Calu3 (cell line): Measurements from ENCODE around the gene IKZF3. TPM values are rescaled to one million over a fixed set of nuclear protein-coding genes. Genes with fewer than 3 reads are reported as not detected.

Source experiments
- BruUV-seq: library from RNA; stranded (reverse); fragments of 400-500 nt; replicated peaks from 2 replicates; lab custom pipeline; 2021; lab: Mats Ljungman, UMichigan
- CTCF ChIA-PET: fragments of 300-600 bp; sonication (Branson Sonifier 250); formaldehyde crosslinking; loops from one replicate; lab custom pipeline; 2022; ENCODE audit warnings: antibody characterized with exemption; lab: Charles Lee
- DNase-seq: peaks from one replicate; pipeline ENCODE4 v3.0.0; 2022
- H3K27ac Mint-ChIP-seq: one replicate; pipeline ENCODE4 v1.8.0; 2022; ENCODE audit warnings: mixed read lengths; ENCODE audit not compliant: unreplicated experiment
- H3K27me3 Mint-ChIP-seq: one replicate; pipeline ENCODE4 v1.8.0; 2022; ENCODE audit warnings: mixed read lengths; ENCODE audit not compliant: unreplicated experiment
- H3K36me3 Mint-ChIP-seq: one replicate; pipeline ENCODE4 v1.8.0; 2022; ENCODE audit warnings: mild to moderate bottlenecking, moderate library complexity, mixed read lengths; ENCODE audit not compliant: insufficient read depth, unreplicated experiment
- H3K4me1 Mint-ChIP-seq: one replicate; pipeline ENCODE4 v1.8.0; 2022; ENCODE audit warnings: mild to moderate bottlenecking, low read depth, mixed read lengths; ENCODE audit not compliant: unreplicated experiment
- H3K4me3 Mint-ChIP-seq: one replicate; pipeline ENCODE4 v1.8.0; 2022; ENCODE audit warnings: mild to moderate bottlenecking, low read depth, moderate library complexity, mixed read lengths; ENCODE audit not compliant: unreplicated experiment
- H3K9me3 Mint-ChIP-seq: one replicate; pipeline ENCODE4 v1.8.0; 2022; ENCODE audit warnings: low read depth, mixed read lengths; ENCODE audit not compliant: unreplicated experiment
- intact Hi-C: fragments of 100-400 bp; cut with micrococcal nuclease; formaldehyde crosslinking; loops from one replicate; pipeline ENCODE4 v1.10.0; 2022; ENCODE audit not compliant: unreplicated experiment
- total RNA-seq: library from RNA; stranded (reverse); gene quantifications from 2 replicates; pipeline ENCODE4 v1.2.3, GENCODE V29; 2022
- TF ChIP-seq, protein P1 (sequence below): fragments of 200-600 bp; IDR thresholded peaks from one replicate; pipeline ENCODE4 v1.8.0; 2022; ENCODE audit warnings: antibody characterized with exemption; ENCODE audit not compliant: unreplicated experiment

Gene IKZF3
- total RNA-seq, 1 experiment from 2014 or later: 30.9 TPM

DNA sequence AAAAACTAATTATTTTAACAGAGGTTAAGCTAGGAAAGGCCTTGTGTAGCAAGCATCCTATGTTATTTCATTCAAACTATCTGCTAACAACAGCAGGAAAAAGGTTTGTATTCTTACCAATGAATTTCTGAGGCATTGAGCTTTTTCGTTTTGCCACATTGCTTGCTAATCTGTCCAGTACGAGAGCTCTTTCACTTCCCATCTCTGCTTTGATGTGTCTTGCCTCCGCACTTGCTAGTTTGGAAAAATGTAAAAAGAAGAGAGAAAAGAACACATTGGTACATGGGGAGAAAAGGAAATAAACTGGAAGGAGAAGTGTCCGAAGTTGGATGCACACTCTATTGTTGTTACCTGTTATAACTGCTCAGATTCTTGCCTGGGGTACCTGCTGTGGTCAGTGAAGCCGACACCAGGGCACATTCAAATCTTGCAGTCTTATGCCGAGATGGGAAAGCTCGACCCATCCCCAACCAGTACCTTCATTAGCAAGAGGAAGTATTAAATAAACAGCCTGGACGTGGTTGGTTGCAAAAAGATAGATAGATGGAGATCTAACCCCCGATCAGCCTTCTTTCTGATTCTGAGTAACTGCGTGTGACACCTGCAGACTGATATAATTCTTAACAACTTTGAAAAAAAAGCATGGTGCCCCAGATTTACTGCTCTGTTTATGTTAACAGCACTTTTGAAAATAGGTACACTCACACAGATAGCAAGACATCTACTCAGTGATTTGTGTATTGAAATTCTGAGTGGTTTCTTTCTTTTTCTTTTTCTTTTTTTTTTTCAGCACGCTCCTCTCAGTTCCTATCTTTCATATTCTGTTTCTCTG lies 86.4 kb downstream of the IKZF3 start:
- no TSS peak for BruUV-seq
- Mint-ChIP-seq H3K27me3 (no peaks in the 10 kb centered on the region), H3K9me3 (no peaks in the 10 kb centered on the region), H3K27ac (no peak overlapping the region), H3K36me3 (peaks cover 16% of the 10 kb centered on the region), H3K4me1 (peaks cover 48% of the 10 kb centered on the region), H3K4me3 (no peak overlapping the region)
- no peak for DNase-seq
- CTCF ChIA-PET: interaction anchor here (0.8 to 120.4 kb wide), 24 partner anchors 8 to 717 kb away, joined by 3 to 34714 read pairs (median 198); partner anchors contain the start of genes ERBB2, GRB7, GSDMA and GSDMB
- intact Hi-C loops: loop anchor here (10.0 kb wide), 1 partner anchor 1067 kb away; no protein-coding TSS in a partner anchor
- TF ChIP-seq, protein P1, sequence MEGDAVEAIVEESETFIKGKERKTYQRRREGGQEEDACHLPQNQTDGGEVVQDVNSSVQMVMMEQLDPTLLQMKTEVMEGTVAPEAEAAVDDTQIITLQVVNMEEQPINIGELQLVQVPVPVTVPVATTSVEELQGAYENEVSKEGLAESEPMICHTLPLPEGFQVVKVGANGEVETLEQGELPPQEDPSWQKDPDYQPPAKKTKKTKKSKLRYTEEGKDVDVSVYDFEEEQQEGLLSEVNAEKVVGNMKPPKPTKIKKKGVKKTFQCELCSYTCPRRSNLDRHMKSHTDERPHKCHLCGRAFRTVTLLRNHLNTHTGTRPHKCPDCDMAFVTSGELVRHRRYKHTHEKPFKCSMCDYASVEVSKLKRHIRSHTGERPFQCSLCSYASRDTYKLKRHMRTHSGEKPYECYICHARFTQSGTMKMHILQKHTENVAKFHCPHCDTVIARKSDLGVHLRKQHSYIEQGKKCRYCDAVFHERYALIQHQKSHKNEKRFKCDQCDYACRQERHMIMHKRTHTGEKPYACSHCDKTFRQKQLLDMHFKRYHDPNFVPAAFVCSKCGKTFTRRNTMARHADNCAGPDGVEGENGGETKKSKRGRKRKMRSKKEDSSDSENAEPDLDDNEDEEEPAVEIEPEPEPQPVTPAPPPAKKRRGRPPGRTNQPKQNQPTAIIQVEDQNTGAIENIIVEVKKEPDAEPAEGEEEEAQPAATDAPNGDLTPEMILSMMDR: no peak

DNA sequence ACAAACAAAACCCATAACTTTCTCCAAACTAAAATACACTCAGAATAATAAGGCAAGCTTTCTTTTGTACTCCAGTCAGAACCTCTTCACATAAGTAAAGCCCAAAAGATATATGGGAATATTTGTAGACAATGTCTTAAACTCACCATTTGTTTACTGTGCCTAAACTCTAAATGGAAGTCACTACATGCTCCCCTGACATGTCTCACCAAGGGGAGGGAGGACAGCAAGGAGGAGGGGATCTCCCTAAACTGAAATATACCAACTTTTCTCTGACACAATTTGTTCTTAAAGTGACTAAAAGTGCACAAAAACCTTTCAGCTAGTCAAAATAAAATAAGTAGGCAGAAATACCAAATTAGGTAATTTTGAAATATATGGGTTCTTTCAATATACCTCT lies 87.9 kb downstream of the IKZF3 start:
- intact Hi-C loops: loop anchor here (10.0 kb wide), 1 partner anchor 1069 kb away; no protein-coding TSS in a partner anchor
- TF ChIP-seq, protein P1: no peak
- peaks cover 48% of the 10 kb centered on the region for H3K4me1 Mint-ChIP-seq
- no peak for DNase-seq
- CTCF ChIA-PET: interaction anchor here (0.6 to 120.4 kb wide), 31 partner anchors 9 to 1599 kb away, joined by 3 to 34714 read pairs (median 19); partner anchors contain the start of genes CDK12, ERBB2, GRB7 and GSDMA
- H3K4me3 Mint-ChIP-seq: no peak overlapping the region
- H3K27ac Mint-ChIP-seq: no peak overlapping the region
- no TSS peak for BruUV-seq
- peaks cover under 1% of the 10 kb centered on the region for H3K36me3 Mint-ChIP-seq
- H3K27me3 Mint-ChIP-seq: no peaks in the 10 kb centered on the region
- H3K9me3 Mint-ChIP-seq: no peaks in the 10 kb centered on the region

DNA sequence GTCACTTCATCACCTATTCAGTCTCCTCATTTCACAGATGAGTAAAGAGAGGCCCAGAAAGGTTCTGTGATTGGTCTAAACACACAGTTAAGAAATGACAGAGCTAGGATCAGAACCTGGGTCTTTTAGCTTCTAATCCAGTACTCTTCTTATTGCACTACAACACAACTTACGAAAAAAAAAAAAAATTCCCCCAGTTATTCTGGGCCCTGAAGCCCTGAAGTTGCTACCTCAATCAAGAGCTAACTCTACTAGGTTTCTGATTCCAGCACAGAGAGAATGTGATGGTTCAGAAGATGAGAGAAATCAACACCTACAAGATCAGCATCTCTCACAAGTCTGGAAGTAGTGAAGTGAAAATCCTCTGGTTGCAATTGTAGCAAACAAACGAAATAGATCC lies 89.1 kb downstream of the IKZF3 start:
- peaks cover 50% of the 10 kb centered on the region for H3K4me1 Mint-ChIP-seq
- no peaks in the 10 kb centered on the region for H3K9me3 Mint-ChIP-seq
- CTCF ChIA-PET: interaction anchor here (0.6 to 120.4 kb wide), 33 partner anchors 8 to 764 kb away, joined by 3 to 34714 read pairs (median 10); partner anchors contain the start of genes ERBB2, GRB7, GSDMA and GSDMB
- H3K27me3 Mint-ChIP-seq: no peaks in the 10 kb centered on the region
- H3K4me3 Mint-ChIP-seq: no peak overlapping the region
- TF ChIP-seq, protein P1: no peak
- no TSS peak for BruUV-seq
- intact Hi-C loops: loop anchor here (10.0 kb wide), 1 partner anchor 1070 kb away; no protein-coding TSS in a partner anchor
- no peak for DNase-seq
- no peak overlapping the region for H3K27ac Mint-ChIP-seq
- peaks cover 4% of the 10 kb centered on the region for H3K36me3 Mint-ChIP-seq

DNA sequence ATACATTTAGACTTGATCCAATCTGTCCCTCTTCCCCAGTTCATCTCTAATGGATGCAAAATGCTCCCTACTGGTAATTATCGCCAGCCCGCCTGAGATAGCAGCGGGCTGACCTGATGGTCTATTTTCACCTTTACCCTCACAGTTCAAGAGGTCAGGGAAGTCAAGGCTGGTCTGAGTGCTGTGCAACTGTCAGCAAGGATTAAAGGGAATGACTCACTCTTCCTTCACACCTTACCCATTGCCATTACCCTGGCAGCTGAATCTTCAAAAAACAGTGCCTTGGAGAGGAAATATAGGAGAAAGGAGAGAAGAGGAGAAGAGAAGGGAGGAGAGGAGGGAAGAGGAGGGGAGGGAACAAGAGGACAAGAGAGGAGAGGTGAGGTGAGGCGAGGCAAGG lies 90.1 kb downstream of the IKZF3 start:
- Mint-ChIP-seq H3K4me1 (peaks cover 60% of the 10 kb centered on the region), H3K4me3 (no peak overlapping the region), H3K27ac (no peak overlapping the region), H3K36me3 (peaks cover 9% of the 10 kb centered on the region), H3K9me3 (no peaks in the 10 kb centered on the region), H3K27me3 (no peaks in the 10 kb centered on the region)
- TF ChIP-seq, protein P1: no peak
- CTCF ChIA-PET: interaction anchor here (0.6 to 120.4 kb wide), 25 partner anchors 9 to 1168 kb away, joined by 3 to 34714 read pairs (median 7); partner anchors contain the start of genes ERBB2, GRB7, GSDMA and GSDMB
- BruUV-seq: no TSS peak
- intact Hi-C loops: loop anchor here (10.0 kb wide), 1 partner anchor 1071 kb away; no protein-coding TSS in a partner anchor
- DNase-seq: peak; percentile 85
